HG03575 (cell line): ENCODE data around the gene PPP1R1B.
"Not testable (repeated sequence)": the region's sequence is repeated elsewhere in the genome, so short reads cannot be mapped to it uniquely, and the experiment has no call there.

ENCODE experiments used
- ATAC-seq: cut with Tn5 transposase; IDR thresholded peaks from one replicate; pipeline ENCODE4 v1.9.1; 2021; ENCODE audit not compliant: unreplicated experiment, insufficient number of reproducible peaks, low FRiP score; ENCODE audit errors: extremely low read depth

Gene PPP1R1B

GRCh38 chr17:39626171-39627046, at the start of gene PPP1R1B:
PPP1R1B (plus strand) TSS chr17:39626952; CDS start chr17:39627393, 441 bp downstream.
- ATAC-seq: no peak

GRCh38 chr17:39578272-39578671, 48.5 kb upstream of the PPP1R1B start:
- no peak for ATAC-seq

GRCh38 chr17:39579318-39580081, 47.3 kb upstream of the PPP1R1B start:
- no peak for ATAC-seq

GRCh38 chr17:39580082-39580468, 46.7 kb upstream of the PPP1R1B start:
- no peak for ATAC-seq

GRCh38 chr17:39581071-39581758, 45.5 kb upstream of the PPP1R1B start:
- no peak for ATAC-seq

- ATAC-seq: no peak
Measured at GRCh38 chr17:39581759-39582085, 45.0 kb upstream of the PPP1R1B start.

- no peak for ATAC-seq
Measured at GRCh38 chr17:39582658-39583057, 44.1 kb upstream of the PPP1R1B start.

GRCh38 chr17:39590180-39590579, 36.6 kb upstream of the PPP1R1B start:
- ATAC-seq: not testable (repeated sequence)

GRCh38 chr17:39591958-39592954, 34.5 kb upstream of the PPP1R1B start:
- ATAC-seq: no peak

GRCh38 chr17:39593371-39593770, 33.4 kb upstream of the PPP1R1B start:
- ATAC-seq: no peak

GRCh38 chr17:39595294-39595693, 31.5 kb upstream of the PPP1R1B start:
- no peak for ATAC-seq

- ATAC-seq: no peak
Measured at GRCh38 chr17:39595928-39596510, 30.7 kb upstream of the PPP1R1B start.

GRCh38 chr17:39596543-39597267, 30.0 kb upstream of the PPP1R1B start:
- ATAC-seq: no peak

- no peak for ATAC-seq
Measured at GRCh38 chr17:39597372-39598046, 29.2 kb upstream of the PPP1R1B start.

GRCh38 chr17:39598047-39598481, 28.7 kb upstream of the PPP1R1B start:
- no peak for ATAC-seq

- ATAC-seq: no peak
Measured at GRCh38 chr17:39598630-39599003, 28.1 kb upstream of the PPP1R1B start.

GRCh38 chr17:39599004-39599664, 27.6 kb upstream of the PPP1R1B start:
- no peak for ATAC-seq
